Astrocyte (in vitro differentiated cells and primary cell): ENCODE measurements around the gene IFRD2. TPM values are rescaled to one million over a fixed set of nuclear protein-coding genes. Genes with fewer than 3 reads are reported as not detected.

Source experiments
- DNase-seq: peaks from one replicate; pipeline ENCODE4 v3.0.0-alpha.2; 2010; ENCODE audit warnings: low read depth
- FAIRE-seq: peaks from 2 replicates; lab custom pipeline; 2011; peaks lifted over from hg19 to GRCh38; lab: Jason Lieb, UNC
- H2AFZ ChIP-seq: 2 replicates; pipeline ENCODE4 v1.6.0; 2012; ENCODE audit warnings: low read depth, low read length, inconsistent platforms
- H3K27ac ChIP-seq: 2 replicates; pipeline ENCODE4 v1.5.1; 2011; ENCODE audit warnings: low read depth, low read length, inconsistent platforms
- H3K27me3 ChIP-seq: 2 replicates; pipeline ENCODE4 v1.6.0; 2011; ENCODE audit warnings: low read length, inconsistent platforms; ENCODE audit not compliant: insufficient read depth
- H3K36me3 ChIP-seq: 2 replicates; pipeline ENCODE4 v1.5.1; 2011; ENCODE audit warnings: low read length, inconsistent platforms; ENCODE audit not compliant: insufficient read depth
- H3K4me1 ChIP-seq: 2 replicates; pipeline ENCODE4 v1.5.1; 2011; ENCODE audit warnings: low read length, inconsistent platforms; ENCODE audit not compliant: insufficient read depth
- H3K4me2 ChIP-seq: 2 replicates; pipeline ENCODE4 v1.6.0; 2012; ENCODE audit warnings: low read length, inconsistent platforms
- H3K4me3 ChIP-seq: 2 replicates; pipeline ENCODE4 v1.5.1; 2011; ENCODE audit warnings: low read depth, mild to moderate bottlenecking, low read length, inconsistent platforms; ENCODE audit not compliant: insufficient read depth
- H3K79me2 ChIP-seq: 2 replicates; pipeline ENCODE4 v1.6.0; 2012; ENCODE audit warnings: mild to moderate bottlenecking, low read length, inconsistent platforms; ENCODE audit not compliant: insufficient read depth
- H3K9ac ChIP-seq: 2 replicates; pipeline ENCODE4 v1.6.0; 2012; ENCODE audit warnings: mild to moderate bottlenecking, low read length, inconsistent platforms
- H3K9me3 ChIP-seq: 2 replicates; pipeline ENCODE4 v1.5.1; 2012; ENCODE audit warnings: low read depth, mild to moderate bottlenecking, low read length, inconsistent platforms; ENCODE audit not compliant: insufficient read depth
- H4K20me1 ChIP-seq: 2 replicates; pipeline ENCODE4 v1.6.0; 2012; ENCODE audit warnings: low read length, inconsistent platforms; ENCODE audit not compliant: insufficient read depth
- H3K27ac Mint-ChIP-seq: one replicate; pipeline ENCODE4 v1.8.0; 2021; ENCODE audit warnings: mild to moderate bottlenecking, mixed read lengths; ENCODE audit not compliant: unreplicated experiment
- H3K27me3 Mint-ChIP-seq: one replicate; pipeline ENCODE4 v1.8.0; 2021; ENCODE audit warnings: low read depth, mixed read lengths; ENCODE audit not compliant: unreplicated experiment
- H3K36me3 Mint-ChIP-seq: one replicate; pipeline ENCODE4 v1.8.0; 2021; ENCODE audit warnings: low read depth, mixed read lengths; ENCODE audit not compliant: unreplicated experiment
- H3K4me1 Mint-ChIP-seq: one replicate; pipeline ENCODE4 v1.8.0; 2021; ENCODE audit warnings: low read depth, mixed read lengths; ENCODE audit not compliant: unreplicated experiment
- H3K4me3 Mint-ChIP-seq: one replicate; pipeline ENCODE4 v1.8.0; 2021; ENCODE audit warnings: mild to moderate bottlenecking, moderate library complexity, mixed read lengths; ENCODE audit not compliant: unreplicated experiment
- H3K9me3 Mint-ChIP-seq: one replicate; pipeline ENCODE4 v1.8.0; 2021; ENCODE audit warnings: mild to moderate bottlenecking, mixed read lengths; ENCODE audit not compliant: unreplicated experiment
- CTCF ChIP-seq: IDR thresholded peaks from 2 replicates; pipeline ENCODE4 v1.5.1; 2011; ENCODE audit warnings: low read depth, mild to moderate bottlenecking, inconsistent platforms, low read length, moderate library complexity; ENCODE audit not compliant: insufficient read depth
- EZH2 ChIP-seq: IDR thresholded peaks from 2 replicates; pipeline ENCODE4 v1.6.1; 2012; ENCODE audit warnings: mild to moderate bottlenecking, low read length, inconsistent platforms; ENCODE audit not compliant: insufficient read depth
- total RNA-seq: library from RNA; stranded (reverse); gene quantifications from 2 replicates; pipeline ENCODE4 v1.2.1, GENCODE V29; 2021

Gene IFRD2
- total RNA-seq, 1 donor from 2014 or later = 66.8 TPM

- H3K36me3 ChIP-seq = peaks cover 26% of the 10 kb centered on the region
- H4K20me1 ChIP-seq = peaks cover 66% of the 10 kb centered on the region
- no peaks in the 10 kb centered on the region for H3K9me3 ChIP-seq
- peaks cover under 1% of the 10 kb centered on the region for H3K27me3 Mint-ChIP-seq
- peak overlapping the region; percentile 69 for H3K27ac ChIP-seq
- H3K4me1 Mint-ChIP-seq = peaks cover 23% of the 10 kb centered on the region
- H3K4me3 Mint-ChIP-seq = peak overlapping the region; percentile 68
- H3K27ac Mint-ChIP-seq = peak overlapping the region; percentile 88
- H3K36me3 Mint-ChIP-seq = peaks cover 9% of the 10 kb centered on the region
- no peak overlapping the region for H2AFZ ChIP-seq
- peak overlapping the region; percentile 94 for H3K4me2 ChIP-seq
- peaks cover 73% of the 10 kb centered on the region for H3K79me2 ChIP-seq
- H3K9me3 Mint-ChIP-seq = no peaks in the 10 kb centered on the region
- no peaks in the 10 kb centered on the region for H3K27me3 ChIP-seq
- H3K4me1 ChIP-seq = peaks cover 32% of the 10 kb centered on the region
- peak overlapping the region; percentile 65 for H3K9ac ChIP-seq
- TF ChIP-seq CTCF = no peak
- no peak for TF ChIP-seq EZH2
- FAIRE-seq (no peak), DNase-seq (no peak)
- H3K4me3 ChIP-seq = no peak overlapping the region
Measured at GRCh38 chr3:50334339-50335075, 42.3 kb upstream of the IFRD2 start.

DNA sequence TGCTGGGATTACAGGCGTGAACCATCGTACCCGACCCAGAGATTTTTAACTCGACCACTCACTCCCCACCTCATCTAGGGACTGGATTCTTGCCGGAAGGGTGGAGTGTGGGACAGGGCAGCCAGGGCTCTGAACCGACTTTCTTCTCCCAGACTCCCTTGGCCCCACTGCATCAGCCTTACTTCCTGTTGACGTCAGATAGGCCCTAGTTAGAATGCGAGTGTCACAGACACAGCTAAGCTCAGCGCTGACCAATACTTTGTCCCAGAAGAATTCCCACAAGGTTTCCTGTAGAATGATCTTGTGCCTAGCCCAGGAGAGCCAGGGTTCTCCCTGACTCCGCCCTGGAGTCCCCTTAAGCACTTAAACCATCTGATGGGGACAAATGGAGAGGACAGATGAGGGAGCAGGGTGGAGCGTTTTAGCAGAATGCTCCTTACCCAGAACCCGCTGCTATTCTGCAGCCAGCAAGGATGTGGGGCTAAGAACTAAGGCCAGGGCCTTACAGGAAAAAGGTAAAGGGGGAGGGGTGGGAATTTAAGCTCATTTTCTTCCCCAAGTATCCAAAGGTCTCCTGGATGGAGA is 41.6 kb upstream of the IFRD2 start:
- H3K27me3 Mint-ChIP-seq = no peaks in the 10 kb centered on the region
- no peaks in the 10 kb centered on the region for H3K9me3 Mint-ChIP-seq
- Histone ChIP-seq H3K4me3 (no peak overlapping the region), H3K4me2 (peak overlapping the region; percentile 94), H3K27ac (peak overlapping the region; percentile 69), H3K4me1 (peaks cover 32% of the 10 kb centered on the region), H2AFZ (no peak overlapping the region), H3K9ac (peak overlapping the region; percentile 65), H3K9me3 (no peaks in the 10 kb centered on the region), H4K20me1 (peaks cover 66% of the 10 kb centered on the region), H3K79me2 (peaks cover 73% of the 10 kb centered on the region), H3K27me3 (no peaks in the 10 kb centered on the region), H3K36me3 (peaks cover 29% of the 10 kb centered on the region)
- FAIRE-seq = no peak
- H3K4me3 Mint-ChIP-seq = peak overlapping the region; percentile 68
- H3K27ac Mint-ChIP-seq = peak overlapping the region; percentile 88
- peaks cover 22% of the 10 kb centered on the region for H3K4me1 Mint-ChIP-seq
- H3K36me3 Mint-ChIP-seq = peaks cover 9% of the 10 kb centered on the region
- no peak for DNase-seq
- TF ChIP-seq EZH2 (no peak), CTCF (no peak)
